ENCODE data around the gene LPA.
"Not testable (repeated sequence)": the region's sequence is repeated elsewhere in the genome, so short reads cannot be mapped to it uniquely, and the experiment has no call there.

LPA gene, protein sequence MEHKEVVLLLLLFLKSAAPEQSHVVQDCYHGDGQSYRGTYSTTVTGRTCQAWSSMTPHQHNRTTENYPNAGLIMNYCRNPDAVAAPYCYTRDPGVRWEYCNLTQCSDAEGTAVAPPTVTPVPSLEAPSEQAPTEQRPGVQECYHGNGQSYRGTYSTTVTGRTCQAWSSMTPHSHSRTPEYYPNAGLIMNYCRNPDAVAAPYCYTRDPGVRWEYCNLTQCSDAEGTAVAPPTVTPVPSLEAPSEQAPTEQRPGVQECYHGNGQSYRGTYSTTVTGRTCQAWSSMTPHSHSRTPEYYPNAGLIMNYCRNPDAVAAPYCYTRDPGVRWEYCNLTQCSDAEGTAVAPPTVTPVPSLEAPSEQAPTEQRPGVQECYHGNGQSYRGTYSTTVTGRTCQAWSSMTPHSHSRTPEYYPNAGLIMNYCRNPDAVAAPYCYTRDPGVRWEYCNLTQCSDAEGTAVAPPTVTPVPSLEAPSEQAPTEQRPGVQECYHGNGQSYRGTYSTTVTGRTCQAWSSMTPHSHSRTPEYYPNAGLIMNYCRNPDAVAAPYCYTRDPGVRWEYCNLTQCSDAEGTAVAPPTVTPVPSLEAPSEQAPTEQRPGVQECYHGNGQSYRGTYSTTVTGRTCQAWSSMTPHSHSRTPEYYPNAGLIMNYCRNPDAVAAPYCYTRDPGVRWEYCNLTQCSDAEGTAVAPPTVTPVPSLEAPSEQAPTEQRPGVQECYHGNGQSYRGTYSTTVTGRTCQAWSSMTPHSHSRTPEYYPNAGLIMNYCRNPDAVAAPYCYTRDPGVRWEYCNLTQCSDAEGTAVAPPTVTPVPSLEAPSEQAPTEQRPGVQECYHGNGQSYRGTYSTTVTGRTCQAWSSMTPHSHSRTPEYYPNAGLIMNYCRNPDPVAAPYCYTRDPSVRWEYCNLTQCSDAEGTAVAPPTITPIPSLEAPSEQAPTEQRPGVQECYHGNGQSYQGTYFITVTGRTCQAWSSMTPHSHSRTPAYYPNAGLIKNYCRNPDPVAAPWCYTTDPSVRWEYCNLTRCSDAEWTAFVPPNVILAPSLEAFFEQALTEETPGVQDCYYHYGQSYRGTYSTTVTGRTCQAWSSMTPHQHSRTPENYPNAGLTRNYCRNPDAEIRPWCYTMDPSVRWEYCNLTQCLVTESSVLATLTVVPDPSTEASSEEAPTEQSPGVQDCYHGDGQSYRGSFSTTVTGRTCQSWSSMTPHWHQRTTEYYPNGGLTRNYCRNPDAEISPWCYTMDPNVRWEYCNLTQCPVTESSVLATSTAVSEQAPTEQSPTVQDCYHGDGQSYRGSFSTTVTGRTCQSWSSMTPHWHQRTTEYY (N-terminal part only)

DNA sequence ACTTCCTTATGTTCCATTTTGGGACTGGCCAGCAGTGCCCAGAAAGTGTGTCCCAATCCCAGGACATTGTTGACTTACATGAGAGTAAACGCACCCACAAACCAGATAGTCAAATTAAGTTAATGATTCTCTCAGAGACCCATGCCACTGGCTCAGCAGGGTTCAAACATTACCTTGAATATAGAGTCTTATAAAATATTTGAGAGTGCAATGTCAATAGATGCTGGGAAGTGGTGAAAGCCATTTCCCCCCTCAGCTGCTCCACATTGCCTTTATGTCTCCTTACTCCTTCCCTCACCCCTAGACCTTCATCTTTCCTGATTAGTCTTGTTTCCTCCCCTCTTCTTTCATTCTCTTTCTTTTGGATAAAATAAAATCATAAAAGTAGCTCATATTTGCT lies at the start of gene LPA:
TSS of gene LPA (minus strand) at position 78 of the 400 bp plus-strand sequence. CDS start at position 17, 61 bp downstream.
- in situ Hi-C loops (cut with MboI; ENCODE audit: low sequenced_read_pairs): not testable (repeated sequence)

DNA sequence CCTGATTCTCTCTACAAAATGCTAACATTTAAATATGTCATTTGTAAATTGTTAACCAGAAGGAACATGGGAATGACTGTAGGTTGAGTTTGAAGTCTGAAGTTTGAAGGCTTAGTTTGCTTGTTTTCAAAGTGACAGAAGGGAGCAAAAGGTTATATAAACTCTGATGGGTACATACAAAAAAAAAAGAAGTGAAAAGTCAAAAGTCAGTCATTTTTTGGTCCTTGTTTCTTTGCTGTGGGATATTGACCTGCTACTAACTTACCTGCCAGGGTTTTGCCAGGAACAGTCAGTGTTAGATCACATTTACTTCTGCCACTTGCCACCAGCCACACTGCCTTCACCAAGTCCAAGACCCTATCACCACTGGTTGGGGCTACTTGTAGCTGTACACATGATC lies 44.9 kb upstream of the LPA start:
- in situ Hi-C loops (cut with MboI; ENCODE audit: low sequenced_read_pairs): not testable (repeated sequence)

DNA sequence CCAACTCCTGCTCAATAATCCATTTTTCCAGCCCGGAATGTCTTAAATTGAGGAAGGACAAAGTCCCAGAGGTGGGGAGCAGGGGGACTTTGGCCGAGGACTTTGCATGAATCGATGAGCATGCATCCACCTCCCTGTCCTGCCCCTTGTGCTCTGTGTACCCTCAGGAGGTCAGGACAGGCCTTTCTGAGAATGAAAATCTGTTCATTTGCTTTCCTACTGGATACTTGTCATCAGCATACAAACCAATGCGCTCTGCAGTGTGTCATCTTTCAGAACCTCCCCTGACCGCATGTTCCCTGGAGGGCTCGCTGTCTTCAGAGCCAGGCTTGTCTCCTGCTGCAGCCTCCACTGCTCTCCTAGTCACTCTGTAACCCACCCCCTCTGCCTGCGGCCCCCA lies 40.6 kb upstream of the LPA start:
- in situ Hi-C loops (cut with MboI; ENCODE audit: low sequenced_read_pairs): not testable (repeated sequence)

DNA sequence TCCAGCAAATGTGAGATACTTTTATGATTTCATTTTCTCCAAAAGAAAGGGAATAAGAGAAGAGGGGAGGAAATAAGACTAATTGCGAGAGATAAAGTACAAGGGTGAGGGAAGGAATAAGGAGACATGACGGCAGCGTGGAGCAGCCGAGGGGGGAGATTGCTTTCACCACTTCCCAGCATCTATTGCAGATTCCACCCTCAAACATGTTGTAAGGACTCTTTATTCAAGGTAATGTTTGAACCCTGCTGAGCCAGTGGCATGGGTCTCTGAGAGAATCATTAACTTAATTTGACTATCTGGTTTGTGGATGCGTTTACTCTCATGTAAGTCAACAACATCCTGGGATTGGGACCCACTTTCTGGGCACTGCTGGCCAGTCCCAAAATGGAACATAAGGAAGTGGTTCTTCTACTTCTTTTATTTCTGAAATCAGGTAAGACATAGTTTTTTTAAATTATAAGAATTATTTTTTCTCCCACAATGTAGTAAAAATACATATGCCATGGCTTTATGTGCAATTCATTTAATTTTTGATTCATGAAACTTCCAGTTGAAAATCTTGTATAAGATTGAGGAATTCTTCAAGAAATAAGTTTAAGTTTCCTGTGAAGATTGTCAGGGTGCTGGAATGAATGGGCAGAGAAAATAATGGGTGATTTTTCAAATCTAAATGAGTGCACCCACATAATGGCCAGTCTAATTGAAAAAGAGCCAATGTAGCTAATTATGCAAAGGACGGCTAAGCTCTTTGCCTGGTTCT lies 38.0 kb upstream of the LPA start, which contains the start of gene PLG:
TSS of gene PLG (plus strand) at position 327 of the 763 bp plus-strand sequence. CDS start at position 388, 61 bp downstream.
- in situ Hi-C loops (cut with MboI; ENCODE audit: low sequenced_read_pairs): not testable (repeated sequence)

DNA sequence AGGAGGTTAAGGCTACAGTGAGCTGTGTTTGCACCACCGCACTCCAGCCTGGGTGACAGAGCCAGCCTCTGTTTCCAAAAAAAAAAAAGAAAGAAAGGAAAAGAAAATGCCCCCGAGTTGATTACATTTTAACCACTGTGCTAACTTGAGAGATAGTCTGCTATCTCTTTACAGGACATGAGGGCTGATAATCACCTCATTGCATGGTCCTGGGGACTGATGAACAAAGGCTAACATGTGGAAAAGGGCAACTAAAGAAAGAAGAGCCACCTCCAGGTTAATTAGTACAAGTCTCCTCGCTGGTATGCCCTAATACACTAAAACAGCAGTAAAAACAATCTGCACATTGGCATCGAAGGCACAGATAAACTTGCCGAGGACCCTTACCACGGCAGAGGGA lies 33.8 kb upstream of the LPA start:
- in situ Hi-C loops (cut with MboI; ENCODE audit: low sequenced_read_pairs): no loop called here

DNA sequence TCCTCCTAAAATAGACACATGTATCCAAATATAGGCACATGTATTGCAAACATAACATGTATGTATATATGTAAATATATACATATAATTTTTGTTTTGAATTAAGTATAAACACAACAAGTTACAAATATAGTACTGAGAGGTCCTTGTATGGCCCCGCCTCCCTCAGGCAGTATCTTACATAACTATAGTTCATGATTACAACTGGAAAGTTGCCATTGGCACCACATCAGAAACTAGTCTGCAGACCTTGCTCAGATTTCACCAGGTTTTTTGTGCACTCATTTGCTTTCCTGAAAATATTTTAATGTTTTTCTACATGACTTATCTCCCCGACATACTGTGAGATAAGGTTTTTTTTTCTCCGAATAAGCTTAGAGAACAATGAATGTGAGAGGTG lies 32.8 kb upstream of the LPA start:
- in situ Hi-C loops (cut with MboI; ENCODE audit: low sequenced_read_pairs): not testable (repeated sequence)

DNA sequence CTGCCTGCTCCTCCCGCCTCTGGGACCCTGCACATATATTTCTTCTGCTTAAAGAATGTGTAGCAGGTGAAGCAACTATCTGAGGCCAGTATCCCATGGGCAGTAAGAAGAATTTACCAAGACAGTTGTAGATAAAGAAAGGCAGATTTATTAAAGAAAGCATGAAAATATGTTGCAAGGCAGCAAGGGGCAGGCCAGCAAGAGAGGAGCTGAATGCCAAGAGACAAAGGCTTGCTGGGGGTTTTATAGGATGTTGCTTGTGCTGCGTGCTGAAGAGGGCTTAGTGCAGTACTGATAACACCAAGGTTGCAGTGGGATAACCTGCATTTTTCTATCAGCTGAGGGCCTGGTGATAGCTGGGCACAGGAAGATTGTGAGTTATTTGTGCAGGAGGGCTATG lies 31.5 kb upstream of the LPA start:
- in situ Hi-C loops (cut with MboI; ENCODE audit: low sequenced_read_pairs): not testable (repeated sequence)

DNA sequence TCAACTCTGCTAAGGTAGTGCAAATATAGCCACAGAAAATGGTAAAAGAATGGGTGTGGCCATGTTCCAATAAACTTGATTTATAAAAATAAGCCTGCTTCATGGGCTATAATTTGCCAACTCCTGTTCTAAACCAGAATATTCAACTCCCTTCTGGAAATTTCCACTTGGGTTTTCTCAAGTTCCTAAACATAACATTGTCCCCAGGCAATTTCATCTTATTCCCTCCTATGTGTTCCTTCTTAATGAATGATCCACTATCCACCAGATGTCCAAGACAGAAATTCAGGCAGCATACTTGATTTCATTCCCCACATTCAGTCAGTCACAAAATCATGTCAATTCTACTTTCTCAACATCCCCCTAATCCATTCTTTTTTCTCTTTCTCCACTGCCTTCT lies 30.9 kb upstream of the LPA start:
- in situ Hi-C loops (cut with MboI; ENCODE audit: low sequenced_read_pairs): not testable (repeated sequence)

DNA sequence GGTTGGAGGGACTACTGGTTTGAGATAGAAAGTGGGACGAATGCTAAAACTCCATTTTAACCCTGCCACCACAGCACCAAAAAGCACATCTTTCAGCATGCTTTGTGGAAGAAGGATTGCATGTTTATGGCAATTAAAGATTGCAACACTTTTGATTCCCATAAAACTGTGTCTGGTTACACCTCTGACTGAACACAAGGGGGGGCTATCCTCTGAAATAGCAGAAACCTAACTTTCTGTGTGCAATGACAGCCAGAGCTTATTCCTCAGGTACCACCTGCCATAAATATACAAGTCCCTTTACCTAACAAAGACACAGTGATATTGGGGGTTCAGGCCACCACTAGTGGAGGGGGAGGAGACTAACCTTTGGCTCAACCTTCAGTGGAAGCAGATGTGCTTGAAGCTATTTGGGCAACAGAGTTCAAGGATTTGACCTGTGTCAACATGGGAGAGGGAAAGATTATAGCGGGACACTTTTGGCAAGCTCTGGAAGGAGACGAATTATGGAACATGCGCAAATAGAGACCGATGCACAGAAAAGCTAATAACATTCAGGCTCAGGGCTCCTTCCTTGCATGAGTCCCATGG lies 28.4 kb upstream of the LPA start:
- in situ Hi-C loops (cut with MboI; ENCODE audit: low sequenced_read_pairs): no loop called here

DNA sequence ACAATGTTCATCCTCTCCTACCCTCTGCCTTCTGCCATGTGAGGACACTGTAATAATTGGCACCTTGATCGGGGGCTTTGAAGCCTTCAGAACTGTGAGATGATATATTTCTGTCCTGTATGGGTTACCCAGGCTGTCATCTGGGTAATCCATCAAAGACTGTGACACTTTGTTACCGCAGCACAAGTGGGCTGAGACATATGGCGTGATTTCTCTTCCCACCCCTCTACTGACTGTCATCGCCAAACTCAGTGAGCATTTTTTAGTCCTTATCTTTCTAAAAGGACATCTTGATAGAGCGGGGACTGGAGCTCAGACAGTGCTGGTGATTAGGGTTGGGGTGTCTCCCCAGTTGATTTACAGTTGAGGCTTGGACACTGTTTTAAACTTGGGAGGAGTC lies 27.5 kb upstream of the LPA start:
- in situ Hi-C loops (cut with MboI; ENCODE audit: low sequenced_read_pairs): no loop called here

DNA sequence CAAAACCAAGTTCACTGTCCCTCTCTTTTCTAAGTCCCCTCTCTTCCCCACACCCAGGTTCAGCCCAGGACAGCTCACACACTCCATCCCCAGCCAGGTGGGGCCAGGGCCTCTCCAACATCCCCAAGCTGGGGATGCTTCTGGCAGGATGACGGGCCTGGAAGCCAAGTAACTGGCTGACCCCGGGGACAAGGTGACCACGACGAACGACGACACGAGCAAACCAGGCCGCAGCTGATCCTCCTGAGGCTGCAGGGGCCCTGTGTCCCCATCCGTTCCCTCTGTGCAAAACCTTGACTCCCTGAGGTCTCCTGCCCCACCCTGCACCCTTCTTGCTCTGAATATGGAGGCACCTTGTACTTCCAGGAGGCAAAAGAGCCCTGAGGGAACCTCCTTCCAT lies 26.4 kb upstream of the LPA start:
- in situ Hi-C loops (cut with MboI; ENCODE audit: low sequenced_read_pairs): no loop called here

DNA sequence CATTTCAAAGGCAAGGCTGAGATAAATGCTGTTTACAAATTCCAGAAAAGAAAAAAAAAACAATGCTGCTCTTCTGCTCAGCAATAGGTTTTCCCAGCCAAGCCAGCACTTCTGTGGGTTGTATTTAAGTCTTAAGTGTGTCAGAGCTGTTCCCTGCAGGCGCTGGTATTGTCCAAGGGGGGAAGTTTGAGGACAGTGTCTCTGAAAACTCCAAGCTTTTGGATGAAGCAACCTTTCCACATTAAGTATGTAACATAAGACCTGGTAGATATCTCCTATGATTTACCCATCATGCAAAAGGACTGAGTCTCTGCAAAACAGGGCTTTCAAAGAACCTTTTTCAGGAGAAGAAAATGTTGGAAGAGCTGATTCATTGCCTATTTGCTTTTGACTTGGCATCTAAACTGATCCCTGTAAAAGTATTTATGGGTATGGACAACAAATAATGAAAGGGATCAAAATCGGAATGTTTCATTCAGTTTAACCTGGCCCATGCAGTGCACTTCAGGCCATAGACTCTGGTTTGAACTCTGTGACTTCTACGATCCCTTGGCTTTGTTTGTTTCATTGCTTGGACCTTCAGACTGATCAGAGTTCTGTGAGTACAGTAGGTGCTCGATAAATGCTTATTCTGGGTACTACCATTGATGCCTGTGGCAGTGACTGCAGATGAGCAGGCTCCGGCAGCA lies 21.8 kb upstream of the LPA start:
- in situ Hi-C loops (cut with MboI; ENCODE audit: low sequenced_read_pairs): no loop called here

DNA sequence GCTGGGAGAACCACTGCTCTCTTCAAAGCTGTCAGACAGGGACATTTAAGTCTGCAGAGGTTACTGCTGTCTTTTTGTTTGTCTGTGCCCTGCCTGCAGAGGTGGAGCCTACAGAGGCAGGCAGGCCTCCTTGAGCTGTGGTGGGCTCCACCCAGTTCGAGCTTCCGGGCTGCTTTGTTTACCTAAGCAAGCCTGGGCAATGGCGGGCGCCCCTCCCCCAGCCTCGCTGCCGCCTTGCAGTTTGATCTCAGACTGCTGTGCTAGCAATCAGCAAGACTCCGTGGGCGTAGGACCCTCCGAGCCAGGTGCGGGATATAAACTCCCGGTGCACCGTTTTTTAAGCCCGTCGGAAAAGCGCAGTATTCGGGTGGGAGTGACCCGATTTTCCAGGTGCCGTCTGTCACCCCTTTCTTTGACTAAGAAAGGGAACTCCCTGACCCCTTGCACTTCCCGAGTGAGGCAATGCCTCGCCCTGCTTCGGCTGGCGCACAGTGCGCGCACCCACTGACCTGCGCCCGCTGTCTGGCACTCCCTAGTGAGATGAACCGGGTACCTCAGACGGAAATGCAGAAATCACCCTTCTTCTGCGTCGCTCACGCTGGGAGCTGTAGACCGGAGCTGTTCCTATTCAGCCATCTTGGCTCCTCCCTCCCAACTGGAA lies 21.2 kb upstream of the LPA start:
- in situ Hi-C loops (cut with MboI; ENCODE audit: low sequenced_read_pairs): not testable (repeated sequence)

DNA sequence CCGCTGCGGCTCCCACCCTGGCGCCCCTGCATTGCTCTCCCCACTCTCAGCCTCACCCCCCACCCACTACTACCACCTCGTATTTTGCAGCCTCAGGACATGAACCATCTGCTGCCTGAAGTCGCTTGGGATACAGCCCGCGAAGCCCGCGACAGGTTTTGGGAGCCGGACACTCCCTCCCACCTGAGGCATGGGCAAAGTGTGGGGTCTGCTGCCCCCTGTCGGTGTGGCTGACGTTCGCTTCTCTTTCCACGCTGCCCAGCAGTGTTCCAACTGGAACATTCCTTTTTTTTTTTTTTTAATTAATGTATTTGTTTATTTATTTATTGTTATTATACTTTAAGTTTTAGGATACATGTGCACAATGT lies 15.3 kb upstream of the LPA start:
- in situ Hi-C loops (cut with MboI; ENCODE audit: low sequenced_read_pairs): no loop called here

DNA sequence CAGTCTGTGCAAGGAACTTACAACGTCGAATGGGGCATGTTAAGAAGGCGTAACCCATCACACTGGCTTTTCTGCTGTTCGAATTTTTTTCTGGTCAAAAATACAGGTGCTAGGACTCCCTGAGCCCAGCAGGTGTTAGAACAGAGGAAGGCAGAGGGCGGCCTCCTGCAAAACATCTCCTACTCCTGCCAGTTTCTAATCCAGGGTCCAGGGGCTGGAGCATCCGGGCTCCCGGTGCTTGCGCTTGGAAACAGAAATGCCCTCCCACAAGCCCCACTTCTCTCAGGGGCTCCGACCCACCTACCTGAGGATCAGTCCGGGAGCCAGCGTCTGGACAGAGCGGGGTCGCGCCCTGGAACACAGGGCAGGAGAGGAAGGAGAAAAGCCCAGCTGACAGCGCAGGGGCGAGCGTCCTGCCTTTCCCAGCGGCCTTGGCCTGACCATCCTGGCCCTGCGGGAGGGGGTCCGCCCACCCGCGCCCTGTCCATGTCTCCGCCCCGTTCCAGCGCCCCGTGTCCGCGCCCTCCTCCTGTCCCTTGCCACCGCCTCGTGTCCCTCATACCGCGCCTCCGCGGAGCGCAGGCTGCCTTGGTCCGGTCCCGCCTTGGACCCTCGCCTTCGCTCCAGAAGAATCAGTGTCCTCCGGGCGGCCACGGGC lies 14.8 kb upstream of the LPA start:
- in situ Hi-C loops (cut with MboI; ENCODE audit: low sequenced_read_pairs): no loop called here

DNA sequence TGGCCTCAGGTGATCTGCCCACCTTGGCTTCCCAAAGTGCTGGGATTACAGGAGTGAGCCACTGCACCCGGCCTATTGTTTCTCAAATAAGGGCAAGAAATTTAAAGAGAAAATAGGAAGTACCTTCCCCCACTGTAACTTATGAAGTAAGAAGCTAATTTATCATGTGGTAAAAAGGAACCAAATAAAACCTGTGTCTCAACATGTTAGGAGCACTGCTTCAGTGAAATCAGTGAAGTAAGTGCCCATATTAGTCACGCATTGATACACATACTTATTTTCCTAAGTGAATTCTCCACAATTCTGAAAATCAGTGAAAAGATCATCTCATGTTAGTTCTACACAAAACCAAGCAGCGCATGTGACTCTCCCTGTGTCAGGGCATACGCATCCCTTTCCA lies 14.2 kb upstream of the LPA start:
- in situ Hi-C loops (cut with MboI; ENCODE audit: low sequenced_read_pairs): no loop called here

DNA sequence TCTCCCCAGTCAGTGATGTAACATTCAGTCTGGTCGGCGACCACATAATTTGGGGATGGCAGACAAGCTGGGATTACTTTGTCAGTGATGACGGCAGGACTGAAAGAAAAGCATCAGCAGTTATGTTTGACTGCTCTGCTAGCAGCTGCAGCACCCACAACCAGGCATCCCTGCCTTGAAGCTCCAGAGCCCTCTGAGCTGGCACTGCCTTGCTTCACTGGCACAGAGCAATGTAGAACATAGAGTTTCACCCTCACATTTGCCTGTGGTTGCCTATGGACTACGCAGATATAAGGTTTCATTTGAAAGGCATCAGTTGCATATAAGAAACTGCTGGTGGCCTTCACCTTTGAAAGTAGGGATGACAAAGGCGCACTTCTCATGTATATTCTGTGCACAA lies 12.3 kb upstream of the LPA start:
- in situ Hi-C loops (cut with MboI; ENCODE audit: low sequenced_read_pairs): not testable (repeated sequence)

DNA sequence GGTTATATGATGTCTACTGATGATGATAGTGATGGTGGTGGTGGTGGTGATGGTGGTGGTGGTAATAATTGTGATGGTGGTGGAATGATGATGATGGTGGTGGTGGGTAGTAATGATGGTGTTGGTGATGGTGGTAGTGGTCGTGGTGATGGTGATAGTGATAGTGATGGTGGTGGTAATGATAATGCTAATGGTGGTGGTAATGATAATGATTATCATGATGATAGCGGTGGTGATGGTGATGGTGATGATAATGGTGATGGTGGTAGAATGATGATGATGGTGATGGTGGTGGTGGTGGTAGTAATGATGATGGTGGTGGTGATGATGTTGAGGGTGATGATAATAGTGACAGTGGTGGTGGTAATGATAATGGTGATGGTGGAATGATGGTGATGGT lies 4.5 kb upstream of the LPA start:
- in situ Hi-C loops (cut with MboI; ENCODE audit: low sequenced_read_pairs): no loop called here

Data from HL-60/S4 (cell line).